Fibroblast of villous mesenchyme (primary cell): ENCODE data around the gene ANTXR2. TPM values are rescaled to one million over a fixed set of nuclear protein-coding genes. Genes with fewer than 3 reads are reported as not detected.

ENCODE experiments used
- DNase-seq: peaks from one replicate; pipeline ENCODE4 v3.0.0-alpha.2; 2010; ENCODE audit warnings: low read depth
- H3K4me3 ChIP-seq: 2 replicates; pipeline ENCODE4 v1.5.1; 2011; ENCODE audit warnings: low read depth, mild to moderate bottlenecking, low read length
- total RNA-seq: library from RNA; depleted of rRNA; stranded (reverse); fragments of >200 nt; gene quantifications from 2 replicates; pipeline ENCODE4 v1.2.3, GENCODE V29; 2012
- TF ChIP-seq, protein P1 (sequence below): IDR thresholded peaks from 2 replicates; pipeline ENCODE4 v1.5.1; 2012; ENCODE audit warnings: low read depth, mild to moderate bottlenecking, low read length; ENCODE audit not compliant: insufficient read depth

The ANTXR2 gene
- total RNA-seq, 1 donor: 107 TPM

DNA sequence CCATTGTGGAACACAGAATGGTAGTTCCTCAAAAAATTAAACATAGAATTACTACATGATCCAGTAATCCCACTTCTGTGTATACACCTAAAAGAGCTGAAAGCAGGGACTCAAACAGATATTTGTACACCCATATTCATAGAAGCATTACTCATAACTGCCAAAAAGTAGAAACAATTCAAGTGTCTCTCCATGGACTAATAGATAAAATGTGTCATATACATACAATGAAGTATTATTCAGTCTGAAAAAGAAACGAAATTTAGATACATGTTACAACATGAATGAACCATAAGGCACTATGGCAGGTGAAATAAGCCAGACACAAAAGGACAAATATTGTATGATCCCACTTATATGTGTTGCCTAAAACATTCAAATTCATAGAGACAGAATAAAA lies 145.1 kb downstream of the ANTXR2 start:
- TF ChIP-seq, protein P1, sequence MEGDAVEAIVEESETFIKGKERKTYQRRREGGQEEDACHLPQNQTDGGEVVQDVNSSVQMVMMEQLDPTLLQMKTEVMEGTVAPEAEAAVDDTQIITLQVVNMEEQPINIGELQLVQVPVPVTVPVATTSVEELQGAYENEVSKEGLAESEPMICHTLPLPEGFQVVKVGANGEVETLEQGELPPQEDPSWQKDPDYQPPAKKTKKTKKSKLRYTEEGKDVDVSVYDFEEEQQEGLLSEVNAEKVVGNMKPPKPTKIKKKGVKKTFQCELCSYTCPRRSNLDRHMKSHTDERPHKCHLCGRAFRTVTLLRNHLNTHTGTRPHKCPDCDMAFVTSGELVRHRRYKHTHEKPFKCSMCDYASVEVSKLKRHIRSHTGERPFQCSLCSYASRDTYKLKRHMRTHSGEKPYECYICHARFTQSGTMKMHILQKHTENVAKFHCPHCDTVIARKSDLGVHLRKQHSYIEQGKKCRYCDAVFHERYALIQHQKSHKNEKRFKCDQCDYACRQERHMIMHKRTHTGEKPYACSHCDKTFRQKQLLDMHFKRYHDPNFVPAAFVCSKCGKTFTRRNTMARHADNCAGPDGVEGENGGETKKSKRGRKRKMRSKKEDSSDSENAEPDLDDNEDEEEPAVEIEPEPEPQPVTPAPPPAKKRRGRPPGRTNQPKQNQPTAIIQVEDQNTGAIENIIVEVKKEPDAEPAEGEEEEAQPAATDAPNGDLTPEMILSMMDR: no peak
- no peak overlapping the region for H3K4me3 ChIP-seq
- DNase-seq: no peak

DNA sequence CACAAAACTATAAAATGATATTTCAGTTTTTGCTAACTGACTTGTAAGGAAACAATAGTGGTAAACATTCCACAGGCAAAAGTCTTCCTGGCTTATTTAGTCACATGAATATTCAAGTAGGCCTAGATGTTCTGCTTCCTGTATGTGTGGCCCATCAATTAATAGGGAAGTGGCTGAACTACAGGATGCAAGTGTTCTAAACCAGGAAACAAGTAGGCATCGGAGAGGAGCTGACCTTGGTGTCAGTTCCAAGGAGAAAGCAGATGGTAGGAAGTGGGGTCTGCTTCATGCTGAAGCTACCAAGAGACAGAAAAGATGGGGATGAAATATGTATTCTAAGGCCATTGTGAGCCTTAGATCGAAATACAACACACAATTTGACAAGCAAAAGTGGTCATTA lies 149.7 kb downstream of the ANTXR2 start:
- DNase-seq: no peak
- no peak overlapping the region for H3K4me3 ChIP-seq
- TF ChIP-seq, protein P1: no peak

DNA sequence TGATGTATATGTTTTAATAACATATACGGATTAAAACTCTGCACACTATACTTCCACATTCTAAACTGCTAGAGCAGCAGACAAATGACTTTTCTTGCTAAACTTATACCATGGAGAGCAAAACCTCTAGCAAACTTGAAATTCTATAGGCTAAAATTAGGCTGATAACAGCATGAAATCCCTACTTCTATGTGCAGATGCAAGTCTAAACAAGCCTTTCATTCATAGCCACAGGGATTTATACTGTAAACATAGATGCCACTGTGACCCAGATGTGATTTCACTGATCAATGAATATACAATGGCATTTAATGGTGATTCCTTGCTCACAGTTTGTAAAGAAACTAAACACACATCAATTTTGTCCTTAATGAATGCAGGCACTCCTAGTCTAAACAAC lies 151.0 kb downstream of the ANTXR2 start:
- TF ChIP-seq, protein P1: no peak
- DNase-seq: no peak
- no peak overlapping the region for H3K4me3 ChIP-seq

DNA sequence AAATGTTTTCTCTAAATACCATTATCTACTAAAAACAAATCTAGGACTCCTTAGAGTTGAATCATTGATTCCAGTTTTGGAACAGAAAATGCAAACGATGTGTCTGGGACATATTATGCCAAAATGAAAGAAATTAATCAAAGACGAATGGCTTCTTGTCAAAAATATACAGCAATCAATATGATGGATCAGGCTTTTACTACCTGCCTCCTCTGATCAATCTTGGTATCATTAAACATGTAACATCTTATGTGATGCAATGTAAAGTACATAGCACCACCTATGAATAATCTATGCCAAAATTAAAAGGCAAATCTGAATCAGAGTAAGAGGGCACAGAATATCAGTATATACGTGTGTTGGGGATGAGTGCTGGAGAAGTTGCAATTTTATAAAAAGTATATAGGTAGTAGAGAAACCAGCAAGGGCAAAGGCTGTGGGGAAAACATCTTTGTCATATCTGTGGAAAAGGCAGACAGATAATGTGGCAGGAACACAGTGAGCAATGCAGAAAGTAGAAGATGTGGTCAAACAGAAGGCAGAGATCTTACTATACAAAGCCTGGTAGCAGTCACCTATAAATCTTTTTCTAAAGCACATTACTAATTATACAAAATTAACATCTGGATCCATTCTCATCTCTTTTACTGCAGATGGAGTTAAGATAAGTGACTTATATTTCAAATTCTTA lies 152.7 kb downstream of the ANTXR2 start:
- no peak for DNase-seq
- no peak overlapping the region for H3K4me3 ChIP-seq
- TF ChIP-seq, protein P1: no peak

DNA sequence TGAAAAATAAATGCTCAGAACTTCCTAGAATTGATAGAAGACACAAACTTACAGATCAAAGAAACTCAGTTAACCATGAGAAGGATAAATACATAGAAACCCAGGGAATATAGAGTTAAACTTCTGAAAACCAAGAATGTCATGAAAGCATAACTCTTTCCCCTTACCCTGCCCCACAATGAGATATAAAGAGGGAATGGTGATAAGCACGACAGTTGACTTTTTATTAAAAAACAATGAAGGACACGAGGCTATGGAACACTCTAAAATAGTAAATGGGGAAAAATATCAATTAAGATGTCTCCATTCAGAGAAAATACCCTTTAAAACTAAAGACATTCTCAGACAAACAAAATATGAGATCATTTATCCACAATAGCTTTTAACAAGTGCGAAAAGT lies 154.7 kb downstream of the ANTXR2 start:
- TF ChIP-seq, protein P1: no peak
- no peak overlapping the region for H3K4me3 ChIP-seq
- DNase-seq: no peak

DNA sequence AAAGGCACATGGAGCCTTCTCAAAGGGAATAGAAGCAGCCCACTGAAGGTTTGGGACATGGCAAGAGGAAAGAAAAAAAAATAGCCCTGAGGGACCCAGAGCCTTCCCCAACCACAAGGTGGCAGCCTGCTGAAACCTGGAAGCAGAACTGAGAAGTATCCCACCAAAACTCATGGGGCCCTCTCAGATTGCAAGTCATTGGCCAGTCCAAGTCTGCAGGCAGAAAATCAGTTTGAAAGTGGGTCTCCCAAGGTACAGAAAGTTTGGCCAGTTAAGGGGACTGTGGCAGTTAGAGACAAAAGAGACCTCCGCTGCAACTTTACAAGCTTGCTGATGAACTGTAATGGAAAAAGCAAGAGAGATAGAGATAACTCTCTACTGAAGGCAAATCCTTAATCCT lies 155.8 kb downstream of the ANTXR2 start:
- DNase-seq: peak; percentile 54
- TF ChIP-seq, protein P1: peak; percentile 73
- H3K4me3 ChIP-seq: no peak overlapping the region

DNA sequence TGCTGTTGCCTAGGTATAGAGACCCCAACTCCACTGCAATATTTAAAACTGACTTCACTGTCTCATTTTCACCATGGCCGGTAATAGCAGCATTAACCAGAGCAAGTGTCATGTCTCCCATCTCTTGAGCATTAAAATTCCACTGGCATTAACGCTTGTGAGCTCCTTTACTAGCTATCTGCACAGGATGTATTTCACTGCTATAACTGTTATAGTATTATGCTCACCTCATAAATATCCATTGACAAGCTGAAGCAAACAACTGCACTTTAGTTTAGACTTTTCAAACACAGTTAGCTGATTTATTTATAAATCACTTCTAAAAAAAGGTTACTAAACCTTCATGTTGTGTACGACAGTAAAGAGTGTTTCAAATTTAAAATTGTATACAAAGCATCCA lies 157.8 kb downstream of the ANTXR2 start:
- TF ChIP-seq, protein P1: no peak
- H3K4me3 ChIP-seq: no peak overlapping the region
- peak; percentile 31 for DNase-seq
